Midbrain (tissue), 1 donor: ENCODE measurements around the gene PGF.

Experiments used
- DNase-seq: peaks from one replicate; lab custom pipeline; 2025; lab: John Stamatoyannopoulos, UW

The PGF gene

GRCh38 chr14:74978416-74978947, 23.1 kb upstream of the PGF start:
- DNase-seq: no peak

GRCh38 chr14:74977901-74978385, 22.5 kb upstream of the PGF start:
- DNase-seq: no peak

- DNase-seq: no peak
Measured at GRCh38 chr14:74977164-74977900, 21.9 kb upstream of the PGF start.

- no peak for DNase-seq
Measured at GRCh38 chr14:74976264-74977113, 21.1 kb upstream of the PGF start.

- no peak for DNase-seq
Measured at GRCh38 chr14:74975059-74975810, 19.8 kb upstream of the PGF start.

GRCh38 chr14:74974364-74975058, 19.1 kb upstream of the PGF start:
- DNase-seq: no peak

GRCh38 chr14:74973905-74974363, 18.5 kb upstream of the PGF start:
- no peak for DNase-seq

GRCh38 chr14:74973003-74973653, 17.7 kb upstream of the PGF start:
- no peak for DNase-seq

- DNase-seq: no peak
Measured at GRCh38 chr14:74968811-74969210, 13.4 kb upstream of the PGF start.

GRCh38 chr14:74965486-74966153, 10.2 kb upstream of the PGF start:
- no peak for DNase-seq

GRCh38 chr14:74964787-74965485, 9.5 kb upstream of the PGF start:
- DNase-seq: no peak

GRCh38 chr14:74963705-74964271, 8.4 kb upstream of the PGF start:
- DNase-seq: no peak

- DNase-seq: no peak
Measured at GRCh38 chr14:74963178-74963704, 7.8 kb upstream of the PGF start.

GRCh38 chr14:74962493-74962892, 7.1 kb upstream of the PGF start:
- DNase-seq: no peak

GRCh38 chr14:74962046-74962445, 6.6 kb upstream of the PGF start:
- no peak for DNase-seq

- DNase-seq: no peak
Measured at GRCh38 chr14:74961238-74961911, 6.0 kb upstream of the PGF start.

GRCh38 chr14:74960736-74961135, 5.3 kb upstream of the PGF start:
- no peak for DNase-seq

GRCh38 chr14:74959596-74960180, 4.3 kb upstream of the PGF start:
- DNase-seq: no peak
